NCI-H2171 treated with DMSO at 0.1 percent for 48 hours (cell line): Measurements from ENCODE around the gene P3H3.

ENCODE experiments used
- DNase-seq: peaks from one replicate; lab custom pipeline; 2025; lab: John Stamatoyannopoulos, UW

Gene P3H3

GRCh38 chr12:6827982-6828780 lies at the start of gene P3H3:
Gene P3H3 (plus strand): TSS chr12:6828407. CDS start chr12:6828441, 34 bp downstream.
- peak; percentile 98 for DNase-seq

GRCh38 chr12:6778574-6779550 lies 49.3 kb upstream of the P3H3 start:
- DNase-seq: peak; percentile 100

- DNase-seq: no peak
Measured at GRCh38 chr12:6779708-6780432, 48.3 kb upstream of the P3H3 start.

- DNase-seq: no peak
Measured at GRCh38 chr12:6780573-6780972, 47.6 kb upstream of the P3H3 start.

- DNase-seq: no peak
Measured at GRCh38 chr12:6782119-6782518, 46.1 kb upstream of the P3H3 start.

- DNase-seq: no peak
Measured at GRCh38 chr12:6782850-6783566, 45.2 kb upstream of the P3H3 start.

GRCh38 chr12:6783828-6784227 lies 44.4 kb upstream of the P3H3 start:
- no peak for DNase-seq

GRCh38 chr12:6784296-6784695 lies 43.9 kb upstream of the P3H3 start:
- DNase-seq: no peak

GRCh38 chr12:6784761-6785160 lies 43.4 kb upstream of the P3H3 start:
- no peak for DNase-seq

- no peak for DNase-seq
Measured at GRCh38 chr12:6786416-6787094, 41.7 kb upstream of the P3H3 start.

GRCh38 chr12:6787309-6787708 lies 40.9 kb upstream of the P3H3 start:
- no peak for DNase-seq

- DNase-seq: no peak
Measured at GRCh38 chr12:6788972-6789924, 39.0 kb upstream of the P3H3 start, which contains the start of gene CD4. Gene CD4 (plus strand): TSS chr12:6789528. CDS start chr12:6800139, 10,611 bp downstream.

- DNase-seq: no peak
Measured at GRCh38 chr12:6790496-6791150, 37.6 kb upstream of the P3H3 start.

- DNase-seq: no peak
Measured at GRCh38 chr12:6791931-6792520, 36.2 kb upstream of the P3H3 start.

GRCh38 chr12:6792522-6793201 lies 35.5 kb upstream of the P3H3 start:
- DNase-seq: peak; percentile 82

- DNase-seq: no peak
Measured at GRCh38 chr12:6795088-6795487, 33.1 kb upstream of the P3H3 start.

GRCh38 chr12:6796576-6796975 lies 31.6 kb upstream of the P3H3 start:
- DNase-seq: no peak

- no peak for DNase-seq
Measured at GRCh38 chr12:6799147-6799546, 29.1 kb upstream of the P3H3 start.
